ENCODE data around the gene FREM2.

Gene FREM2

DNA sequence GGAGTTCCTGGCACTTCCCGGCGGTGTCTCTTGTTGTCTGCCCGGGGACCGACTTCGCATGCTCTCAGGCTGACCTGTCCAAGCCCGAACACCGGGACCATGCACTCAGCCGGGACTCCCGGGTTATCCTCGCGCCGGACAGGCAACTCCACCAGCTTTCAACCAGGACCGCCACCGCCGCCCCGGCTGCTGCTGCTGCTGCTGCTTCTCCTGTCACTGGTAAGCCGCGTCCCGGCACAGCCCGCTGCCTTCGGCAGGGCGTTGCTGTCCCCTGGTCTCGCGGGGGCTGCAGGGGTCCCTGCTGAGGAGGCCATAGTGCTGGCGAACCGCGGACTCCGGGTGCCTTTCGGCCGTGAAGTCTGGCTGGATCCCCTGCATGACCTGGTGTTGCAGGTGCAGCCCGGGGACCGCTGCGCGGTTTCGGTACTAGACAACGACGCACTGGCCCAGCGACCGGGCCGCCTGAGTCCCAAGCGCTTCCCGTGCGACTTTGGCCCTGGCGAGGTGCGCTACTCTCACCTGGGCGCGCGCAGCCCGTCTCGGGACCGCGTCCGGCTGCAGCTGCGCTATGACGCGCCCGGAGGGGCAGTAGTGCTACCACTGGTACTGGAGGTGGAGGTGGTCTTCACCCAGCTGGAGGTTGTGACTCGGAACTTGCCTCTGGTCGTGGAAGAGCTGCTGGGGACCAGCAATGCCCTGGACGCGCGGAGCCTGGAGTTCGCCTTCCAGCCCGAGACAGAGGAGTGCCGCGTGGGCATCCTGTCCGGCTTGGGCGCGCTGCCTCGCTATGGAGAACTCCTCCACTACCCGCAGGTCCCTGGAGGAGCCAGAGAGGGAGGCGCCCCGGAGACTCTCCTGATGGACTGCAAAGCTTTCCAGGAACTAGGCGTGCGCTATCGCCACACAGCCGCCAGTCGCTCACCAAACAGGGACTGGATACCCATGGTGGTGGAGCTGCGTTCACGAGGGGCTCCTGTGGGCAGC lies 661 bp downstream of the FREM2 start:
- DNase-seq, result no peak

DNA sequence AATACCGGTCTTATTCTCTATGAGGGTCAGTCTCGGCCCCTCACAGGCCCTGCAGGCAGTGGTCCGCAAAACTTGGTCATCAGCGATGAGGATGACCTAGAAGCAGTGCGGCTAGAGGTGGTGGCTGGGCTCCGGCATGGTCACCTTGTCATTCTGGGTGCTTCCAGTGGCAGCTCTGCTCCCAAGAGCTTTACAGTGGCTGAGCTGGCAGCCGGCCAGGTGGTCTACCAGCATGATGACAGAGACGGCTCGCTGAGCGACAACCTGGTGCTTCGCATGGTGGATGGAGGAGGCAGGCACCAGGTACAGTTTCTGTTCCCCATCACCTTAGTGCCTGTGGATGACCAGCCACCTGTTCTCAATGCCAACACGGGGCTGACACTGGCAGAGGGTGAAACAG lies 1.8 kb downstream of the FREM2 start:
- no peak for DNase-seq

DNA sequence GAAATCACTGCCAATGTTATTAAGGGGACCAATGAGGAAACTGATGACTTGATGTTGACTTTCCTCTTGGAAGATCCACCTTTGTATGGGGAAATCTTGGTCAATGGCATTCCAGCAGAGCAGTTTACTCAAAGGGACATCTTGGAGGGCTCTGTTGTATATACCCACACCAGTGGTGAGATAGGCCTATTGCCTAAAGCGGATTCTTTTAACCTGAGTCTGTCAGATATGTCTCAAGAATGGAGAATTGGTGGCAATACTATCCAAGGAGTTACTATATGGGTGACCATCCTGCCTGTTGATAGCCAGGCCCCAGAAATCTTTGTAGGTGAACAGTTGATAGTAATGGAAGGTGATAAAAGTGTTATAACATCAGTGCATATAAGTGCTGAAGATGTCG lies 3.4 kb downstream of the FREM2 start:
- no peak for DNase-seq

DNA sequence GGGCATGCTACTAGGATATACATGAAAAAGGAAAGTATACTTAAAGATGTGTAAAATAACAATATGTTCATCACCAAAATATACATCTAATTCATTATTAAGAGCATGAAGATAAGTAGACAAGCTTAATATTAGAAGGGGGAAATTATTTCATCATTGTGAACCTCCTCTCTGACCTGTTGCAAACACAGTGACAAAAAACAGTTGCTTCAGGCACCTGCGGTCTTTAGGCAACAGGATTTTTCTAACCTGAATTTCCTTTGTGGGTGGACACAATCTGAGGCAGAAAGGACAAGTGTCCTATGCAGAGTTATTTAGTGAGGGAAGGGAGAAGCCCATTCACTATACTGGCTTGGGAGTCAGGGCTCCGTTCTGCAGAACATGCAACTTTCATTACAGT lies 6.3 kb downstream of the FREM2 start:
- DNase-seq, result no peak

DNA sequence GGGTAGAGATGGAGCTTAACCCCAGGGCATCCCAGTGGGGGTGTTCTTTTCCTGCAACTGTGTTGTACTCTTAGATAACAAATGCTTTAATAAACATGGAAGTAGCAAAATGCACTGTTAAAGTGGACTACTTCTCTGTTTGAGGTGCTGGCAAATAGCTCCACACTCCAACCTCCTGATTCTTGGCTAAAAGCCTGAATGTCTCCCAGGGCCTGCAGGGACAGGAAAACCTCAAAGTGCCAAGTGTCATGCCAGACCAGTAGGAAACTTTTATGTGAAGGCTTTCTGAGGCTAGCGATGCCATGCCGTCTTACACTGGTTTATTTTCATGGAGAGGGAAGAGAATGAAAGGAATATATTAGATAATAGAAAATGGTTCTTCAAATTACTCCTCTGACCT lies 6.8 kb downstream of the FREM2 start:
- DNase-seq, result no peak

DNA sequence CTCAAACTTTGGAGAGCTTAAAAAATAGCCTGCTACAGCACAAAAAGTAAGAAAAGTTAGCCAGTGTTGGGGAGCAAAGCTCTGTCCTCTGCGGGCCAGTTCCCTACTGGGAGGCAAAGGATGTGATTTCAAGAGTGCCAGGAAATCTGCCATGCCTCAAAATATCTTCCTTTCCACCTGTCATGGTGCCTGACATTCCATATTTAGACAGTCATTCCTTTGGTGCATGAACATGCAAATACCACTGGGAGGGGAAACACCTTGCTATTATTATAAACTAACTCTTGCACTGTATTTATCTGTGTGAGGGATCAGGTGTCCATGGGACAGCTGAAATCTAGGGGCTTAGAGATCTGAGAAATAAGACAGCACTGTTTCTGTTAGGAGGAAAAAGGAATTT lies 10.3 kb downstream of the FREM2 start:
- DNase-seq, result no peak

DNA sequence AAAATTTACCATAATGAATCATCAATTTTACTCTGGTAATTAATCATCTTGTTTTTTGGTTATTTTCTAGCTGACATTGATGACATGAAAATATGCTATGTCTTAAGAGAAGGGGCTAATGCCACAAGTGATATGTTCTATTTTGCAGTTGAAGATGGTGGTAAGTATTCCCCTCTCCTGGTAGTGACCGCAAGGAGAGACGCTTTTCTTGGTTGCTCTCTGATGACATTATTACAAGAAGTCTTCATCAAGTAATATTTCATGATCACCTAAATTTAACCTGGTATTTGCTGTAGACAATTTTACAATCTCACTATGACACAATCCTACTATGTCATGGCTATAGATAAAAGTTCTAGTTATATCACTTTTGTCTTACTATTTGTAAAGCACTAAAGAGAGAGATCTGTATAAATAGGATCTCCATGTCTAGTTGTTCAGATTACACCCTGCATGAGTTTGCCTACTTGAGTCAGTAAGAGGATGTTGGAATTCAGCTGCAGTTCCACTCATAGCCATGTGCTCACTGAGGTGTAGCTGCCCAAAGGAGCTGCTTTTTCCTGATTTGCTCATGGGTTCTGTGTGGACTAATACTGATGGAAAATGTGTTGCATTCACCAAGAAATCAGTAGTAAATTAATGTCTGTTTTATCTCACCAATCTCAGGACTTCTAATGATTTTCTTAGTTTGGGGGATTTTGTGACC lies 10.9 kb downstream of the FREM2 start:
- no peak for DNase-seq

DNA sequence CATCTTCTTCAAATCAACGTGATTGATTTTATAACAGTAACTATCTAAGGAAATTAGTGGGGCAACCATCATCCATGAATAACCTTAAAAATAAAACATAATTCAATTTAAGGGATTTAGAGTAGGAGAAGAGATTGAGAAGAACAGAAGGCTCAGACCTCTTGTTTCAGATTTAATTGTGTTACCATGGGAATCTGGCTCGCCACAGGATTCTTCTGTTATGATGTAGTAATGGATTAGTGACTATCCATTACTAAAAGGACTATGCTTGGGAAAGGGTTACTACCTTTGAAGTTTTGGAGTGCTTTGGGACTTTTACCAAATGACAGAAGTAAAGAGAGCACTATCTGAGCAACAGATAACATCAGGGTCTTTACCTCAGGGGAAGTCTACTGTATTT lies 13.2 kb downstream of the FREM2 start:
- no peak for DNase-seq

DNA sequence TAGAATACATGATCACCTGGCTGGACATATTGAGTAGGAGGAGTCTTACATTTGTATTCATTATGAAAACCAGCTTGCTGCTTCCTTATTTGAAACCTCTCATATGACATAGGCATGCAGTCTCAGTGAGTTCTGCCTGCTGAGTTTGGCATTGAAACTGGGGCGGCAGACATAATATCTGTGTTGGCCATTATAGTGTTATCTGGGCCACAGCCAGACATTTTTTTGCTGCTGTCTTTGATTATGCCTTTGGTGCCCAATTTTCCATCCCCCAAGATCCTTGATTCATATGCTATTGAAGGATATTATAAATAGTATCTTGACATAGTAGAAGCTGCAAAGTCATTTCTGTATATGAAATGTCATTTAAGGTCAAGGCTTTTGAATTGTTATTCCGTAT lies 15.8 kb downstream of the FREM2 start:
- DNase-seq, result no peak

DNA sequence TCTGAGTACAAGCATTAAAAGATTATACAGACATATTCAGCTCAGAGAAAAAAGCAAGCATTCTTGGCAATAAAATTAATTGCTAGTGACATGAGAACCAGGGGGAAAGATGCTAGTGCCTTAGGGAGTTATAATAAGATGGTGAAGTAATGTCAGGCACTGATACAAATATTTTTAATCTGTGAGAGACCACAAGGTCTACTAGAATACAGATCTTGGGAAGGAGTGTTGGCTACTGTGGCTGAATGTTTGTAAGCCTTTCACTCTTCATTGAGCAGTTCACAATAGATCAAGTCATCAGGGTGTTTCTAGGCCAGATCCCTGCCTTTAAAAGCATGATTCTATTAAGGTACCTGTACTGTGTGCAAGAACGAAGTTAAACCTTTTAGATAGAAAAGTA lies 16.4 kb downstream of the FREM2 start:
- no peak for DNase-seq

DNA sequence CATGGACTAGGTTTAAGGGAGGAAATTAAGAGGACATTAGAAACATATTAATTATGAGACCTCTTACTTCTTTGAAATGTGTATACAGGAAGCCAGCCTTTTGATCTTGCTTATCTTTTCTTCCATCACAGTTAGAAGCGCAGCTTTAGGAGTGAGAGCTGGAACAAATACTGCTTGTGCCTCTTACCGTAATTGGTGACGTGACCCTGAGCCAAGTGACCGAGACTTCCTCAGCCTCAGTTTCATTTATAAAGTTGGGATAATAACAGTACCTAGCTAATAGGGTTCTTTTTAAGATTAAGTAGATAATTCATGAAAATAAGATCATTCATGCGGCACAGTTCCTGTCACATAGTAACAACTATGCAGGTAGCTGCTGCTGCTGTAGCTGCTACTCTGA lies 18.5 kb downstream of the FREM2 start:
- DNase-seq, result no peak

DNA sequence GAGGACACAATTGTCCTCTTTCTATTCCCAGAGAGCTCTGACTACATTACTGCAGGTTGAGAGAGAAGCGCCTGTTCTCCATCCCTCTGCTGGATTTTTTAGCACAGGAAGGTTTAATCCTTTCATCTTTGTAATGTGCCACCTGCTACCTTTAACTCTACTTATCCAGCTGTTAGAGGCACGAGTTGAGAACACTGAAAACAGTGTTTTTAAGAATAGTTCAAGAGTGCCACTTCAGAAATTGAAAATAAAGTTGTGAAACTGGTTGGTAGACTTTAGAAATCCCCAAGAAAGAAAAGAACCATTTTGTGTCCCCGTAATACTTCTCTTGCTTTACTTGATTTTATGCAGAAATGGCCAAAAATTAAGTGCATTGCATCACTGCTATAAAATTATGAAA lies 20.6 kb downstream of the FREM2 start:
- DNase-seq, result no peak

DNA sequence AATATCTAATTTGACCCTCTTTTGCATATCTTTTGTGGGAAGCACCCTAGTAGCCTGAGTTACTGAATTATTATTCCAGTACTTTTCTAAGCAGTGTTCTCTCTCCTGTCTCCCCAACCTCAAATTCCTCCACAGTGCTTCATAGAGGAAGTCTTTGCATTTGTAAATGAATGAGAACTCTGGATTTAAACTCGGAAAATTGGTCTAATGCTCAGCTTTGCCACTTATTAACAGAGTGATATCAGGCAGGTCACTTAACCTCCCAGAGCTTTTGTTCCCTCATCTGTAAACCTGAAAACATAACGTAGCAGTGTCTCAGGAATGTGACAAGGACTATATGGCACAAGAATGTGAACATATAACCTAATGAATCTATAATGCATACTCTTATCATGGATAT lies 26.2 kb downstream of the FREM2 start:
- no peak for DNase-seq

DNA sequence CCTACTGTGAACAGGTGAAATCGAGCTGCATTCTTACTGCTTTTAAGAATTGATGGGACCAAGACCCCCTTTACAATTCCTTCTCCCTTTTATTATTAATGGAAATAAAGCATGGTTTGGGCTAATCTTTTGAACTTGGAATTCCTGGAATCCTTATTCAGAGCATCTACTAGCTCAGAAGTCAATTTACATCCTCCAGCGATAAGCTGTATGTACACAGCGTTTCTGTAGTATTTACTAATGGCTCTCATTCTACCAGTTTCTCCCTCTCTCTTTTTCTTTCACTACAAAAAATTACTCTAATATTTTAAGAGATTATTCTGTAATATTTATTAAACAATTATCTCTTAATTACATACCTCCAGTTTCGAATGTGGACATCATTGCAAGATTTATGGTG lies 31.5 kb downstream of the FREM2 start:
- DNase-seq, result no peak

DNA sequence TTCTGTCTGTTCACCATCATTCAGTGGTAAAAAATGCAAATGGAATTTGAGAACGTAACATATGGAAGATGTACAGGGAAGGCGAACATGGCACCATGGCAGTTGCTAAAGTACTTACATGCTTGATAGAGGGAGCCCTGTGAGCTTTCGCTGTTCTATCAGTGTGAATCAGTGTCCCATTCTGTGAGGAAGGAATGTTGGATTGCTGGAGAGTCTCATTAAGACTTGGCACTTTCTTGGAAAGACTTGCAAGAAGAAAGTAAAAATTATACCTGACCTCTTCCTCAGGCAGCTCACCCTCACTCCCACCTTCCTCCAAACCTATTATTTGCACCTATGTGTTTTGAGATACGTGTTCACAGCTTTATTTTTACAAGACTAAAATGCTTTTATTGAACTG lies 43.5 kb downstream of the FREM2 start:
- no peak for DNase-seq

DNA sequence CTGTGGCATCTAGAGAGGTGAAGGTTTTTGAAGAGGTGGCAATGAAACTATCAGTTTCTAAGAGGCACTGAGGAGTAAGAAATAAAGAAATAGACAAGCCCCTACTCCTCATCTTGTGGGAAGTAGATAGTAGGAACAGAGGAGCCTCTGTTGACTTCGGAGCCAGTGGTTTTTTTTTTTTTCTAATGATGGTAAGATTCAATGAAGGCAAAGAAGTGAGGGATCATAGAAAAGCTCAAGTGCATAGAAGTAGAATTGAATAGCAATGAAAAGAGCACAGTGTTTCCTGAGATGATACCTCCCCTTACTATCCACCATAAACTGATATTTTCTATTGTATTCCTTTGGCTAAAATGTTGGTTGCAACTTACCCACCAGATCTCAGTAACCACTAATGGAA lies 46.3 kb downstream of the FREM2 start:
- no peak for DNase-seq

DNA sequence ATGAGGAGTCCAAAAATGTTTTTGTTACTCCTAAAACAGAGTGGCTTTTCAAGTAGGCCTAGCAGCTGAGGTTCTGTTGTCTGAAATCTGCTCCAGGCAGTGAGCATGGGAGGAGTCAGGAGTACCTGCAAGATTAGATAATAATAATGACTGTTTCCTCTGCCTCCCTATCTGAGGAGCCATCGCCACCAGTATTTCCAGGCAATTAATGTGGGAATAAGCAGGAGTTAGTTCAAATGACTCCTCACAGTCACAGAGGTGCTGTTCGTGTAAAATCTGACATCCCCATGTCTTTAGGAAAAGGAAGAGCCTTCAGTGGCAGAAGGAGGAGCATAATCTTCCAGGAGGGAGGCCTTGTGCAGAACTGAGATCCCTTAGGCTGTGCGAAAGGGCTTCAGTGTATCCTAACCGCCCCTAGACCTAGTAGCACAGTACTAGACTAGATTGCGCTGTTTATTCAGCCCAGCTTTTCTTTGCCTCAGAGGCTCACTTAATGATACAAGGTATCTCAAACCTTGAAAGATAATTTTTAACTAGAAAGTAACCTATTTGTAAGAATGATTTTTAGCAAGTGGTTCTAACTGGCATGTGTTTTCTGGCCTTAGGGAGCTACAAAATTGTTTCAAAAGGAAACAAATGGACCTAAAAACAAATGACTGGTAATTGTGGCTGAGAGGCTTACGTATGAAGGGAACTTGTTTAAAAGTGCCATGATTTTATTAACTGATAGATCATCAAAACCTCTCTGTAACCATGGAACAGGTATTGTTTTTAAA lies 49.0 kb downstream of the FREM2 start:
- DNase-seq, result no peak

DNA sequence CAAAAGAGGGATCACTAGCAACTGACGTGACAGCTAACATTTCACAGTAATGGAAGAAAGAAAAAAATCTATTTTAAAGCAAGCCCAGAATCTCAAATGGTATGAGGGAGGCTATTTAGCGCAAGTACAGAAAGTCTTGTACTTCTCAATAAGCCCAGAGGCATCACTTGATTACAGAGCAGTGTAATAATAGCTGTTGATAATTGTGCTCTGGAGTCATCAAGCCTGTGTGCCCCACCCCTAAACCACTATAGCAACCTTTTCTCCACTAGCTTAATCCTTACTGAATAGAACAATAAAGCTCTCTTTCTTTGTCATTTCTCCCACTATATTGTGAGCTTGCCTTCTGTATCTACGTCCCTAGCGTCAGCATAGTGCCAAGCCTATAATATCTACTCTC lies 56.6 kb downstream of the FREM2 start:
- DNase-seq, result no peak

DNA sequence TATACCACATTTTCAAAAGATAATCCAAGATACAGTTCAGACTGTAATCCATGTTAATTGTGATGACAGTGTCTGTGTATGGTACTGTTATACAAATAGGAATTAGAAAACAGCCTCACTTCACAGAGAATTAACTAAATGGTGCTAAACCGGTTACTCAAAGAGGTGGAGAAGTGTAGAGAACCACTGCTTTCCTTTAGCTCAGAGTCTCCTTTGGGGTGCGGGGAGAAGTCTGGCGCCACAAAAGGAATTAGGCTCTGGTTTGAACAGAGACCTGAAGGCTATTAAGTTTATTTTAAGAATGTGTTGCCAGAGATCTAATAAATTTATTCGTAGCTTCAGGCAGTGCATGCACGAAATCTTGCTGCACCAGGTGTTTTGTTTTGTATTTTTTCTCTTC lies 65.8 kb downstream of the FREM2 start:
- DNase-seq, result no peak

DNA sequence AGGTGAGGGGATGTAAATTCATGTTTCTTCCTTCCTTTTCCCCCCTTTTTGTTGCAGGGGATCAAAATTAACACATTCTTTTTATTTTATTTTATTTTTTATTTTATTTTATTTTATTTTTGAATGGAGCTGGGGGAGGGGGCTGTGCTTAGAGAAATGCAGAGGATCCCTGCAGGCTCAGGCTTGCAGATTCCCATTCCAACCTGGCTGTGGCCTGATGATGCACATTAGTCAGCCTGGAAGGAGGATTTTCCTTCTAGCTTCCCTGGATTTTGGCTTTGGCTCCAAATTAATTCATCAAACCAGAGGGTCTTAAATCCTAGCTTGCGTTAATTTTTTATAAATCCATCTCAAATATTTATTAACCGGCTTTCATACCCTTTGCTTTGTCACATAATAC lies 67.0 kb downstream of the FREM2 start:
- no peak for DNase-seq

DNA sequence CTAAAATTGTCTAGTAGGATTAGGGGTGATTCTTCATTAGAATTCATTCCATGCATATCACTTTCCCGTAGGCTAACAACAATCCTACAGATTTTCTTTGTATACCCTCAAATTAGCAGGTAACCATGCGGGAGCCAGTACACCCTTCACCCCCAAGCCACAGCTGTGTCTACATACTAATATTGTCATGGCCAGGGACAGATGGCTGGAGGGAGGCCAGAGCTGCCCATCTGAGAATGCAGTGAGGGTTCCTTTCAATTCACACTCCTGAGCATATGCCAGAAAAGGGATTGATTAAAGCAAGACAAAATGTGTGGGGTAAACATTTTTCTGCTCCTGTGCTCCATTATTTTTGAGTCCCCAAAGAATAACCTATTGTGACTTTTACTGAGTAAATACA lies 68.9 kb downstream of the FREM2 start:
- DNase-seq, result no peak

DNA sequence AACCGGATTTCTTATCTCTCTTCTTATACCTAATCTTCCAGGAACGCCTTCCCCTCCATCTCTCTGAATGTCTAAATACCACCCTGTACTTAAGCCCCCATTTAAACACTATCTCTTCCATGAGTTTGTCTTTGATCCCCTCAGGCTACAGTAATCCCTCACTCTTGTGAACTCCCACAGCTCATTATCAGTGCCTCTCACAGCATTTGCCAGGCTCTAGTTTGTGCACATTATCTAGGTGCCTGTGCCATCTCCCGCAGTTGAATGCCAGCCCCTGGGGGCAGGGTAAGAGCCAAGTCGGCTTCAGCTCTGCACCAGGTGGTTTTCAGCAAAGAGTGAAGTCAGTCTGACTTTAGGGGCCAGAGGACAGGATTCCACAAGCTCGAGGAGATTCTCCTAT lies 71.4 kb downstream of the FREM2 start:
- DNase-seq, result no peak

DNA sequence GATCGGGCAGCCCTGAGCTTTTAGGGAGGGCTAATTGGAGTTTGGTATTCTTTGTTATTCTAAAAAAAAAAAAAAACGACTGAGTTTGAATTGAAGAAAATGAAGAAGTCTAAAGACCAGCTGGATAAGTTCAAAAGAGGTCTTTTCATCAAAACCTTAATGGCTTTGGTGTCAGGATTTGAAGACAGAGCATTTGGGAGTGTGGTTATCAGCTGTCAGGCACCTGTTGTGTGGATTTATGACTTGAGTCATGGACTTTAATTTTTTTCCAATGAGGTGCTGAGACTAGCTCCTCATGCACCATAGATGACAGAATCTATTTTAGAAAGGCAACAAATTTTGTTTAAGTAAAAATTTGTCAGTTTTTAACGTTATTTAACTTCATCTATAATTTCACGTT lies 72.5 kb downstream of the FREM2 start:
- DNase-seq, result no peak

Data from stimulated activated naive CD4-positive, alpha-beta T cell treated with Interleukin-2 at 50 U/mL for 16 hours (primary cell).